OCI-LY7 (cell line): ENCODE results near the gene PLEKHA5.

ENCODE experiments used
- EZH2phosphoT487 ChIP-seq: fragments of 200-600 bp; sonication (generic); IDR thresholded peaks from 2 replicates; pipeline ENCODE4 v1.6.1; 2018; ENCODE audit warnings: low read depth, borderline replicate concordance, mild to moderate bottlenecking, mixed run types, antibody characterized with exemption, low read length, moderate library complexity, mixed read lengths
- TF ChIP-seq, protein P1 (sequence below): fragments of 200-600 bp; sonication (generic); conservative IDR thresholded peaks from 2 replicates; pipeline ENCODE4 v1.5.1; 2014; ENCODE audit warnings: mild to moderate bottlenecking, antibody characterized with exemption, low read length, moderate library complexity, mixed read lengths

GRCh38 chr12:19284658-19285057, 155.1 kb downstream of the PLEKHA5 start:
- TF ChIP-seq, protein P1, sequence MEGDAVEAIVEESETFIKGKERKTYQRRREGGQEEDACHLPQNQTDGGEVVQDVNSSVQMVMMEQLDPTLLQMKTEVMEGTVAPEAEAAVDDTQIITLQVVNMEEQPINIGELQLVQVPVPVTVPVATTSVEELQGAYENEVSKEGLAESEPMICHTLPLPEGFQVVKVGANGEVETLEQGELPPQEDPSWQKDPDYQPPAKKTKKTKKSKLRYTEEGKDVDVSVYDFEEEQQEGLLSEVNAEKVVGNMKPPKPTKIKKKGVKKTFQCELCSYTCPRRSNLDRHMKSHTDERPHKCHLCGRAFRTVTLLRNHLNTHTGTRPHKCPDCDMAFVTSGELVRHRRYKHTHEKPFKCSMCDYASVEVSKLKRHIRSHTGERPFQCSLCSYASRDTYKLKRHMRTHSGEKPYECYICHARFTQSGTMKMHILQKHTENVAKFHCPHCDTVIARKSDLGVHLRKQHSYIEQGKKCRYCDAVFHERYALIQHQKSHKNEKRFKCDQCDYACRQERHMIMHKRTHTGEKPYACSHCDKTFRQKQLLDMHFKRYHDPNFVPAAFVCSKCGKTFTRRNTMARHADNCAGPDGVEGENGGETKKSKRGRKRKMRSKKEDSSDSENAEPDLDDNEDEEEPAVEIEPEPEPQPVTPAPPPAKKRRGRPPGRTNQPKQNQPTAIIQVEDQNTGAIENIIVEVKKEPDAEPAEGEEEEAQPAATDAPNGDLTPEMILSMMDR: no peak
- TF ChIP-seq EZH2phosphoT487: no peak
